GM20431 (cell line): Measurements from ENCODE around the gene LCP2.

Experiments used
- in situ Hi-C: fragments of 300-500 bp; cut with MseI, MboI; formaldehyde crosslinking; loops from one replicate; pipeline ENCODE4 v1.15.0; 2020; ENCODE audit warnings: low sequenced_read_pairs; ENCODE audit not compliant: unreplicated experiment

LCP2 gene

GRCh38 chr5:170225326-170226128, 72.0 kb downstream of the LCP2 start:
- in situ Hi-C loops, result loop anchor here (10.0 kb wide), 2 partner anchors 119 to 189 kb away; no protein-coding TSS in a partner anchor

- in situ Hi-C loops, result loop anchor here (10.0 kb wide), 2 partner anchors 121 to 191 kb away; no protein-coding TSS in a partner anchor
These were observed 73.7 kb downstream of the LCP2 start for GRCh38 chr5:170223906-170224305.

- in situ Hi-C loops, result loop anchor here (10.0 kb wide), 2 partner anchors 121 to 191 kb away; no protein-coding TSS in a partner anchor
These were observed 74.2 kb downstream of the LCP2 start for GRCh38 chr5:170223360-170223759.

GRCh38 chr5:170221327-170221741, 76.2 kb downstream of the LCP2 start:
- in situ Hi-C loops, result loop anchor here (10.0 kb wide), 2 partner anchors 123 to 193 kb away; no protein-coding TSS in a partner anchor

GRCh38 chr5:170220191-170220590, 77.4 kb downstream of the LCP2 start:
- in situ Hi-C loops, result loop anchor here (10.0 kb wide), 2 partner anchors 125 to 195 kb away; no protein-coding TSS in a partner anchor

- in situ Hi-C loops, result loop anchor here (10.0 kb wide), 2 partner anchors 125 to 195 kb away; no protein-coding TSS in a partner anchor
These were observed 78.0 kb downstream of the LCP2 start for GRCh38 chr5:170219615-170220014.

GRCh38 chr5:170218726-170219125, 78.9 kb downstream of the LCP2 start:
- in situ Hi-C loops, result no loop called here

GRCh38 chr5:170217831-170218230, 79.7 kb downstream of the LCP2 start:
- in situ Hi-C loops, result no loop called here

- in situ Hi-C loops, result no loop called here
These were observed 81.2 kb downstream of the LCP2 start for GRCh38 chr5:170216257-170216864.

- in situ Hi-C loops, result no loop called here
These were observed 85.8 kb downstream of the LCP2 start for GRCh38 chr5:170211575-170212334.

GRCh38 chr5:170206958-170207357, 90.6 kb downstream of the LCP2 start:
- in situ Hi-C loops, result no loop called here

GRCh38 chr5:170206216-170206615, 91.4 kb downstream of the LCP2 start:
- in situ Hi-C loops, result no loop called here

GRCh38 chr5:170204202-170204601, 93.4 kb downstream of the LCP2 start:
- in situ Hi-C loops, result no loop called here

- in situ Hi-C loops, result no loop called here
These were observed 95.5 kb downstream of the LCP2 start for GRCh38 chr5:170202117-170202516.

GRCh38 chr5:170201311-170201710, 96.3 kb downstream of the LCP2 start:
- in situ Hi-C loops, result no loop called here

GRCh38 chr5:170200876-170201275, 96.7 kb downstream of the LCP2 start:
- in situ Hi-C loops, result no loop called here
